Measurements from ENCODE around the gene PPARA.
"Not testable (repeated sequence)": the region's sequence is repeated elsewhere in the genome, so short reads cannot be mapped to it uniquely, and the experiment has no call there.

The PPARA gene

GRCh38 chr22:46125816-46126765, 24.2 kb upstream of the PPARA start:
- DNase-seq (ENCODE audit: low spot score), result no peak

GRCh38 chr22:46126853-46127385, 23.4 kb upstream of the PPARA start:
- DNase-seq (ENCODE audit: low spot score), result no peak

DNA sequence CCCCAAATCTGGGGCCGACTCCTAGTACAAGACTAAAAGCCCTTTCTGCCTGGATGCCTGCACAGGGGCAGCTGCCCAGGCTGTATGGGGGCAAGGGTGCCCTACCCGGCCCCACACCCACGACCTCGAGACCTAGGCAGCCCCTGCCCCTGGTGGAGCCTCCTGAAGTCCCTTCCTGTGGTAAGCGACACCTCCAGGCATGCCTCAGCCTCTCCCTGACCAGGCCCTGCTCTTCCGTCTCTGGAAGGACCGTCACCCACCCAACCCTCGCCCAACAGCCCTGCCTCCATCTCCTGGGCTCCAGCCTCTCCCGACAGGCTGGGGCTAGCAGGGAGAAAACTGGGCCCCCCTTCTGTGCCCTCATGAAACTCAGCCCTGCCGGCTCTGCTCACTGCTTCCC, 22.8 kb upstream of the PPARA start:
- DNase-seq (ENCODE audit: low spot score), result no peak

- DNase-seq (ENCODE audit: low spot score), result no peak
Observed at GRCh38 chr22:46128606-46129005, 21.7 kb upstream of the PPARA start.

DNA sequence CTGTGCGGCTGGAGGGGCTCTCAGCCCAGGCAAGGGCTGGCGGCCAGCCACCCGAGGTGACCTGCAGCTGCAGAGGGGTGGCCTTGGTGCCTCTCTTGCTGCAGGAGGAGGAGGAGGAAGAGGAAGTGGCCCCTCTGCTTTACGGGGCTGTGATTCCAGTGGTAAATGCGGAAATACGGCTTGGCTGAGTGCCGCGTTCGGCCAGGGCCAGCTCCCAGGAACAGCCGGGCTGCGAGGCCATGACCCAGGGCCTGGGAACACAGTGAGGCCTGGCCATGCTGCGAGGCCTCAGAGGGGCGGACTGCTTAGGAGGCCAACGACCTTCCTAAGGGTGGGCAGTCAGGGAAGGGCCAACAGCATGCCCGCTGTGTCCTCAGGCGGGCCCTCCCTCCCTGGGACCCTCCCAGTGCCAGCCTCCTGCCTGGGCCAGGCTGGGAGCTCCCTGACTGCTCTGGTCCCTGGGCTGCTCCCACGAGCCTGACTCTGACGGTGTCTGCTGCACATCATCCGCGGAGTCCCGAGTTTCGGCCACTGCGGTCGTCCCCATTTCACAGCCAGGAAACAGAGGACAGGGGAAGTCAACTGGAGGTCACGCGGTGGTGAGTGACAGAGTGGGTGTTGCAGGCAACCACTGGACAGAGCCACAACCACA, 20.8 kb upstream of the PPARA start:
- no peak for DNase-seq (ENCODE audit: low spot score)

- DNase-seq (ENCODE audit: low spot score), result no peak
Observed at GRCh38 chr22:46131151-46131587, 19.2 kb upstream of the PPARA start.

DNA sequence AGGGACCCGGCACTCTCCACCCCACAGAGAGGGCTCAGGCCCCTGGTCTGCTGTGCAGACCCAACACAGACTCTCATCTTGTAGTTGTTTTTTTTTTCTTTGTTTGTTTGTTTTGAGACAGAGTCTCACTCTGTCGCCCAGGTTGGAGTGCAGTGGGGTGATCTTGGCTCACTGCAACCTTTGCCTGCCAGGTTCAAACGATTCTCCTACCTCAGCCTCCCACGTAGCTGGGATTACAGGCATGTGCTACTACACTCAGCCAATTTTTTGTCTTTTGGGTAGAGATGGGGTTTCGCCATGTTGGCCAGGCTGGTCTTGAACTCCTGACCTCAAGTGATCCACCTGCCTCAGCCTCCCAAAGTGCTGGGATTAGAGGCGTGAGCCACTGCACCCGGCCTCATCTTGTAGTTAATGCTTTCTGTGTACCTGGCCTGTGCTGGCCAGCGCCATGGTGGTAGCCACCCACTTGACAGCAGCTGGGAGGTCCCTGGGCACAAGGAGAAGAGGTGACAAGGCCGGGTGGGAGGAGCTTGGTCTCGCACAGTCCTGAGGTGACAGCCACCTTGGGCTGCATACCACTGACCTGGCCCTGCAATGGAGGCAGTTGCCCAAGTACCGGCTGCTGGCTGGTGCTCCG, 18.0 kb upstream of the PPARA start:
- not testable (repeated sequence) for DNase-seq (ENCODE audit: low spot score)

DNA sequence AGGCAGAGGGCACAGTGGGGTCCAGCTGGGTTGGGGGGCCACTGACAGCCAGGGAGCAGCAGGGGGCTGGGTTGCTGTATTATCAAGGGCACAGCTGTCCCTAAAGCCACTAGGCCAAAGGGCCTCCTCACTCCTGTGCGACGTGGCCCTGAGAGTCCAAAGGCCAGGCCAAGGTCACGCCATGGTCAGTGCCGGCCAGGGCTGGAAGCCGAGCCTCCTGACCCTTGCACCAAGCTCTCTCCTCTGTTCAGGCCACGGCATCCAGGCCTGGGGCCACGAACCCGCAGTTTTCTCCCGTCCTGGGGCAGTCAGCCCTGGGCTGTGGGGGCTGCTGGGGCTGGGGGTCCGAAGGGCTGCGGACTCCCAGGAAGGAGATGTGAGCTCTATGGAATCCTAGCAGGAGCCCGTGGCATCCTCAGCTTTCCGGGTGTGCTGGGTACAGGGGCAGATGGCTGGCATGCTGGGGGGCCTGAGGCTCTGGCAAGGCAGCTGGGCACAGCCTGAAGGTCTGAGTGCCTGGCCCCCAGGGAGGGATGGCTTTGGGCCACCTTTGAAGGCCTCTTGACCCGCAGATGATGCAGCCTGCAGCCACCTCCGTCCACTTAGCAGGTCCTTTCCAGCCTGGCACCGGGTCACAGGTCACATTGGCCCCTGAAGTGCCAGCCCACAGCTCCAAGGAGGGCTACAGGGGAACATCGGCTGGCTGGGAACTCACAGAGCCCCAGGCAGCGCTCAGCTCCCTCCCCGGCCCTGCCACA, 17.3 kb upstream of the PPARA start:
- DNase-seq (ENCODE audit: low spot score), result no peak

GRCh38 chr22:46133588-46133855, 16.8 kb upstream of the PPARA start:
- DNase-seq (ENCODE audit: low spot score), result no peak

DNA sequence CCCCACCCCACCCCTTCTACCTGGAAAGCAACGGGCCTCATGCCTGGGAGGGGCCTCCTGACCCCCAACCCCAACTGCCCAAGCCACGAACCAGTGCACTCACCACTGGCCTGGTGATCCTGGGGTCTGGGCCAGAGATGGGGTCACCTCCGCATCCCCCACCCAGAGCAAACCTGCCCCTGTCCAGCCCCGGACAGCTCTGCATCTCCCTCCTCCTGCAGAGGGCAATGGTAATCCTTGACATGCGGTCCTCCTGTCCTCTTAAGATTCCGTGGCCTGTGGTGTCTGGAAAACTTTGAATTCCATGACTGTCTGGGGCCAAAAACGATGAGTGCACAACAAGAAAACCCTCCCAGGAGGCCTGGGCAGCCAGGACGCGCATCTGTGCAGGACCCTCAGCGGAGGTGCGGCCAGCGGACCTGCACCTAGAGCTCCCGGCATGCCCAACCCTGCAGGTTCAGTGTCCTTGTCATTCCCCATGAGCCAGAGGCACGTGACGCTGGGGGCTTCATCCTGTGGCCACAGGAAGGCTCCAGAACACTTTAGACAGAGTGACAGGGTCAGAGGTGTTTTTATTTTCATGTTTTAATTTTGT, 16.1 kb upstream of the PPARA start:
- no peak for DNase-seq (ENCODE audit: low spot score)

GRCh38 chr22:46135611-46136485, 14.5 kb upstream of the PPARA start:
- DNase-seq (ENCODE audit: low spot score), result no peak

- no peak for DNase-seq (ENCODE audit: low spot score)
Observed at GRCh38 chr22:46136486-46137217, 13.7 kb upstream of the PPARA start.

DNA sequence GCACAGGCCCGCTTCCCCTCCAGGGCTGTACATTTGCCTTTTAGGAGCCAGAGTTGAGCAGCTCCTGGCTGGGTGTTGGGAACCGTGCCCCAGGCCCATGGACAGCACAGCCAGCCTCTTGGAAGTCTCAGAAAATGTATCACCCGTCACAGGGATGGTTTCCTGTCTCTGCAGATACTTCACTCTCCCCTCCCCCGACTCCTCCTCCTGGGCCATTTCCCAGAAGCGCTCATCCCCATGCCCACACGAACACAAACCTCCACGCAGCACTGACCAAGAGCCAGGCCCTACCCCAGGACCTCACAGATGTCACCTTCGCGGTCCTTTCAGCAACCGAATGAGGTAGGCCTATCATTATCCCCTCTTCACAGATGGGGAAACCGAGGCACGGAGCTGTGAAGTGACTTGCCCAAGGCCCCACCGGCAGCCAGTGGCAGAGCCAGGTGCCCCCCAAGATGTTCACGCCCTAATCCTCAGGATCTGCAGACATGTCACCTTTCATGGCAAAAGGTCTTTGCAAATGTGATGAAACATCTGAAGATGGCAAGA, 13.0 kb upstream of the PPARA start:
- DNase-seq (ENCODE audit: low spot score), result no peak

- no peak for DNase-seq (ENCODE audit: low spot score)
Observed at GRCh38 chr22:46138058-46138797, 12.1 kb upstream of the PPARA start.

- DNase-seq (ENCODE audit: low spot score), result not testable (repeated sequence)
Observed at GRCh38 chr22:46139417-46139816, 10.9 kb upstream of the PPARA start.

- DNase-seq (ENCODE audit: low spot score), result no peak
Observed at GRCh38 chr22:46139895-46140350, 10.4 kb upstream of the PPARA start.

DNA sequence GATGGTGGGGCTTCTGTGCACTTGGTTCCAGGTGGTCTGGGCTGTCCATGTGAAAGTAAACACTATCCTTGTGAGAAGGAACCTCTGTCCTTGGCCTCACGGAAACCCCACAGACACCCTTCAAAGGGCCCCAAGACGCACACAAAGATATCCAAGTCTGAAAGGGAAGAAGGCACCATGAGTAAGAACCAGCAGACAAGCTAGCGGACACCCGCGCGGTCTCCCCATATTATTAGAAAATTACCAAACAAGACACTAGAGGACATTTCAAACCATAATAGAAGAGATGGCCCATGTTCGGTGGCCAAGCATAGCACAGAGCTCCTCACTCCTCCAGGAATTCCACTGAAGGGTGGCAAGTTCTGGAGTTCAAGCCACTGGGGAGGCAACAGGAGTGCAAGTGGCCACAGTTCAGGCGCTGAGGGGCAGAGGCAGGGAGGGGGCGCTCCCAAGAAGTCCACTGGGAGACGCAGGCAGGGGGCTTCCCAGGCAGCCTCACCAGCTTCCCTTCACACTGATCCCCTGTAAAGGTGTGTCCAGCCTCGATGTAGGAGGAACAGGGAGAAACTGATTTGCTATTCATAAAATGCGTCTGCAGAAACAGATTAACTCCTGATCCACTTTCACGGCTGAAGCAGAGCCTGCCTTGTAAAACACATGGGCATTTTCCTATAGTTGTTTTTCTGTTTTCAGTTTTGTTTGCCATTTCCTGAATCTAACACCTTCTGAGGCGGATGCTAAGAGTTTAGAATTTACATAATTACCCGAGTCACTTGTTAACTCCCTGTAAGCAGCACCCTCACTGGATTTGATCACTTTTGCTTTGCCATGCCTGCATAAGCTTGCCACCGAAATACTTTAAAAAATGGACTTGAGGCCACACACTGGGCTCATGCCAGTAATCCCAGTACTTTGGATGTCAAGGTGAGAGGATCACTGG, 9.1 kb upstream of the PPARA start:
- DNase-seq (ENCODE audit: low spot score), result no peak

All from SK-N-DZ (cell line).